NCI-H748 (cell line): Measurements from ENCODE around the gene BGLAP.

Experiments
- DNase-seq: peaks from one replicate; lab custom pipeline; 2025; ENCODE audit not compliant: unreplicated experiment; lab: John Stamatoyannopoulos, UW

BGLAP gene

DNA sequence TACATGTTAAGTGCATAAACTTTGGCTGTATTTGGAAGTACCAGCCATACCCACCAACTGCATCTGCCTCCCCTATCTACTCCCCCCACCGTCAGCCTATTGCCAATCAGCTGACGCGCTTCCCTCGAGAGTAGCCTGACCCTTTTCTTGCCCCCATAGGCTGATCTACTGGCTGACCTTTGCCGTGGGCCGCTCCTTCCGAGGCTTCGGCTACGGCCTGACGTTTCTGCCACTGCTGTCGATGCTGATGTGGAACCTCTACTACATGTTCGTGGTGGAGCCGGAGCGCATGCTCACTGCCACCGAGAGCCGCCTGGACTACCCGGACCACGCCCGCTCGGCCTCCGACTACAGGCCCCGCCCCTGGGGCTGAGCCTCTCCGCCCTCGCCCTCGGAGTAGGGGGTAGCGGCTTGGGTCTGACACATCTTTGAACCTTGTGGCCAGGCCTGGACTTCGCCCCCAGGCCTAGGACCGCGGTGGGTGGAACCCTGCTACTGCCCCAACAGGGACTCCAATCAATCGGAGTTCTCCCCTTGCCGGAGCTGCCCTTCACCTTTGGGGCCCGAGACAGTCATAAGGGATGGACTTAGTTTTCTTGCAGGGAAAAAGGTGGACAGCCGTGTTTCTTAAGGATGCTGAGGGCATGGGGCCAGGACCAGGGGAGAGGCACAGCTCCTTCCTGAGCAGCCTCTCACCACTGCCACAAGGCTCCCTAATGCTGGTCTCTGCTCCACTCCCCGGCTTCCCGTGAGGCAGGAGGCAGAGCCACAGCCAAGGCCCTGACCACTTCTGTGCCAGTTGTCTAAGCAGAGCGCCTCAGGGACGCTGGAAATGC lies 49.5 kb downstream of the BGLAP start:
- DNase-seq = peak; percentile 89
